ENCODE measurements around the gene APOA4.

Gene APOA4

DNA sequence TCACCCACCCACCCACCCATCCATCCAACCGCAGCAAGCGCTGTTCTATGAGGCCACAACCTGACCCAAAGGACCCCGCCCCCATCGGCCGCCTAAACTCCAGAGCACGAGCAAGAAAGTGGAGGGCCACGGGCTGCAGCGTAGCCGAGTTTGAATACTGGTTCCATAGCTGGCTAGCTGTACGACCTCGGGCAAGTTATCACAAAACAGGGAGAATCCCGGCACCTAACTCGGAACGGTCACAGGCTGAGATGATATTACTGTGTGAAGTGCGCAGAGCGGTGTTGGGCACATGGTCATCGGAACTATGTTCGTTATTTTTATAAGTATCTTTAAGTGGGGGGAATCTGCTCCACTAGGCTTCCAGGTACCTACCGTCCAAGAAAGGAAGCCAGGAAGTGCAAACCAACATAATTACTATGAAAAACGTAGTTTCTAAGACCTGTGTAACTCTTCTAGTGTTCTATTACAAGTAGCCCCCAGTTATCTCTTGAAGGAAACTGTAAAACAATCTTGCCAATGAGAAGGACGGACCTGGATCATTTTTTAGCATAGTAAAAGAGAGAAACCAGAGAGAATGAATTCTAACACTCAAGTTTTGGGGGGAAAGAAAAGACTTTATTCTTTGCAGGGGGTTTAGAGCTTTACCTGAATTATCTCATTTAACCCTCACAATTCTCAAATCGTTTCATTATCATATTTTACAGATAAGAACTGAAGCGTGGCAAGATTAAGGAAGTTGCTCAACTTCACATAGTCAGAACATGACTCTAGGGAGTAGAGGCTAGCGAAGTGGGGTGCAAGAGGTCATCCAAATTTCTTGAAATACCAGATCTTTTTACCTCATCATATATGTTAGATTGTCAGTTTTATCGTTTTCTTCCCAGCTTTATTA lies 49.7 kb downstream of the APOA4 start:
- no peak for DNase-seq

DNA sequence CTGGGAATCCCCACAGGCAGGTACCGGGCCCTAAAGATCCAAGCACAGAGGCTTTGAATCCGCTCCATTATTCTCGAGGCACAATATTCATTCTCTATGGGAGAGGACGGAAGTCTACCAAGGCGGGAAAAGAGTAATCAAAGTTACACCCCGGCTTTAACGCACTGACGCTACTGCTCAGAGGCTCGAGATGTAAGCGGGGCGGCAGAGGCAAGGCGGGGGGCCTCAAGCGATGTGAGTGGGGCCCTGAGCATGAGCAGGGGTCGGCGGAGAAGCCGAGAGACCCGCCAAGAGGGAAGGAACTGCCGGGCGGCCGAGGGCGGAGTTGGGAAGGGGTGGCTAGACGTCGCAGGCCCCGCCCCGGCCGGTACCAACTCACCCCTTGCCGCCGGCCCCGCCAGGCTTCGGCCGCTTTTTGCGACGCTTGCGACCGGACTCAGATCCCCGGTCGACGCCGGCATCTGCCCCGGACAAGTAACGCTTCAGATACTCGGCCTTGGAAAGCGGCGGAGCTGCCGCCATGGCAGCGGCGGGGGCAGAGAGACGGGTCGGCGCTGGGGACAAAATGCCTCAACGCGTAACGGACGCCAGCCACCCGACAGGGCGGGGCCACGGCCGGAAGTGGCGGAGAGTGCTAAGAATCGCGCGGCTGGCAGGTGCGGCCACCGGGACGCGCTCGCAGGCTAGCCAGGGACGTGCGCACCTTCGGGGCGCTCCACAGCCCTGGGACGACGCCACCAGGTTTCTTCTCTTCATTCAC lies 50.5 kb downstream of the APOA4 start, which contains the start of gene BUD13:
TSS of gene BUD13 (minus strand) at position 545 of the 760 bp plus-strand sequence. CDS start at position 522, 23 bp downstream.
- DNase-seq: peak; percentile 35

DNA sequence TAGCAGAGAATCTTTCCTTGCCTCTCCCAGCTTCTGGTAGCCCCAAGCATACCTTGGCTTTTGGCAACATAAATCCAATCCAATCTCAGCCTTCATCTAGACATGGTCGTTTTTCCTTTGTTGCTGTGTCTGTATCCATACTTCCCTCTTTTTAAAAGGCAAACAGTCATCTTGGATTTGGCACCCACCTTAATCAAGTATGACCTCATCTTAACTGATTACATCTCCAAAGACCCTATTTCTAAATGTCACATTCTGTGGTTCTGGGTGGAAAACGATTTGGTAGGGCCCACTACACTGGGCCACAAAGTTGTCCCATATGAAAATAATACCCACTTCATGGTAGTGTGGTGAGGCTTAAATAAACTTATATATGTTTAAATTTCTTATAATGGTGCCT lies 51.2 kb downstream of the APOA4 start:
- DNase-seq: no peak
